ENCODE data around the gene SLC16A14.

DNA sequence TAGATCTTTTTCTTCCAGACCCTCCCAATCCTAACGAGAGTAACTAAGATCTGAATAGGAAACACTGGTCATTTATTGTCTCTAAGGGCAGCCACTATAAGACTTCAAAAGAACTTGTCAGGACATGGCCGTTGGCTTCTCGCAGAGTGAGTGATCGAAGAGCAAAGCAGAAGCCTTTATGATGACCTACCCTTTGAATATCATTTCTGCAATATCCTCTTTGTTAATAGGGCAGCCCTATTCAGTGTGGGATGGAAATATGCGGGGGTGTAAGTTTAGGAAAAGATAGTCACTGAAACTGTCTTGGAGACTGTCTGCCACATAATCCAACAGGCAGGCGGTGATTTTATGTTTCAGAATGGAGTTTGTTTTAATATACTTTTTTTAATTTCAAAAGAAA, 75.5 kb downstream of the SLC16A14 start:
- TF ChIP-seq POLR2A (IDR thresholded peaks at IDR 0.05) (no peak), CTCF (IDR thresholded peaks at IDR 0.05) (no peak), EP300 (IDR thresholded peaks at IDR 0.05; ENCODE audit: low read depth) (no peak)
